Mesenchymal stem cell (in vitro differentiated cells and primary cell): Measurements from ENCODE around the gene GFRA1. TPM values are rescaled to one million over a fixed set of nuclear protein-coding genes. Genes with fewer than 3 reads are reported as not detected.

Experiments used
- DNase-seq: peaks from one replicate; pipeline ENCODE4 v3.0.0-alpha.2; 2013
- H2AFZ ChIP-seq: one replicate; pipeline ENCODE4 v1.6.1; 2013; ENCODE audit warnings: low read depth, mild to moderate bottlenecking, control low read depth, inconsistent platforms, low read length, moderate library complexity
- H2AK5ac ChIP-seq: 2 replicates; pipeline ENCODE4 v1.6.1; 2013; ENCODE audit warnings: low read length, moderate library complexity, mild to moderate bottlenecking, inconsistent platforms; ENCODE audit not compliant: severe bottlenecking
- H2BK120ac ChIP-seq: one replicate; pipeline ENCODE4 v1.6.1; 2013; ENCODE audit warnings: low read depth, mild to moderate bottlenecking, inconsistent platforms, low read length, moderate library complexity
- H2BK12ac ChIP-seq, 2 experiments: one replicate each; pipeline ENCODE4 v1.6.1; 2013; ENCODE audit warnings: inconsistent platforms in 2 of 2, low read length in 2 of 2, mild to moderate bottlenecking in 2 of 2, moderate library complexity in 2 of 2, control low read depth in 1 of 2
- H2BK15ac ChIP-seq: one replicate; pipeline ENCODE4 v1.6.1; 2013; ENCODE audit warnings: mild to moderate bottlenecking, low read depth, inconsistent platforms; ENCODE audit not compliant: poor library complexity, severe bottlenecking
- H2BK5ac ChIP-seq: 2 replicates; pipeline ENCODE4 v1.6.1; 2013; ENCODE audit warnings: low read depth, mild to moderate bottlenecking, low read length, control low read depth, inconsistent platforms; ENCODE audit not compliant: poor library complexity, severe bottlenecking
- H3K14ac ChIP-seq, 2 experiments: one replicate each; pipeline ENCODE4 v1.6.1; 2013; ENCODE audit warnings: inconsistent platforms in 2 of 2, low read length in 2 of 2, control low read depth in 1 of 2, mild to moderate bottlenecking in 1 of 2, moderate library complexity in 1 of 2
- H3K18ac ChIP-seq, 2 experiments: one replicate each; pipeline ENCODE4 v1.6.1; 2013; ENCODE audit warnings: inconsistent platforms in 2 of 2, low read length in 2 of 2, control low read depth in 1 of 2, low read depth in 1 of 2, mild to moderate bottlenecking in 1 of 2
- H3K23ac ChIP-seq, 2 experiments: one replicate each; pipeline ENCODE4 v1.6.1; 2013; ENCODE audit warnings: inconsistent platforms in 2 of 2, low read length in 2 of 2, mild to moderate bottlenecking in 2 of 2, moderate library complexity in 2 of 2, control low read depth in 1 of 2
- H3K27ac ChIP-seq: 2 replicates; pipeline ENCODE4 v1.5.1; 2013; ENCODE audit warnings: mild to moderate bottlenecking, moderate library complexity, low read length, control low read depth, inconsistent platforms; ENCODE audit not compliant: poor library complexity, severe bottlenecking
- H3K27me3 ChIP-seq, 2 experiments: 2 replicates each; pipeline versions ENCODE4 v1.6.1 to v1.7.0; 2013; ENCODE audit warnings: low read length in 2 of 2, mild to moderate bottlenecking in 2 of 2, moderate library complexity in 2 of 2, control low read depth in 1 of 2, inconsistent platforms in 1 of 2; ENCODE audit not compliant: control insufficient read depth in 1 of 2, insufficient read depth in 1 of 2
- H3K36me3 ChIP-seq, 2 experiments: 2 replicates each; pipeline versions ENCODE4 v1.6.1 to v1.7.0; 2013; ENCODE audit warnings: low read length in 2 of 2, control low read depth in 1 of 2, inconsistent platforms in 1 of 2, low read depth in 1 of 2, mild to moderate bottlenecking in 1 of 2; ENCODE audit not compliant: insufficient read depth in 2 of 2, control insufficient read depth in 1 of 2
- H3K4ac ChIP-seq, 2 experiments: one replicate each; pipeline ENCODE4 v1.6.1; 2013; ENCODE audit warnings: inconsistent platforms in 2 of 2, low read length in 2 of 2, mild to moderate bottlenecking in 2 of 2, moderate library complexity in 2 of 2, control low read depth in 1 of 2, low read depth in 1 of 2
- H3K4me1 ChIP-seq: 2 replicates; pipeline ENCODE4 v1.6.1; 2013; ENCODE audit warnings: low read depth, low read length, control low read depth; ENCODE audit not compliant: control insufficient read depth, insufficient read depth
- H3K4me2 ChIP-seq: 2 replicates; pipeline ENCODE4 v1.6.1; 2013; ENCODE audit warnings: low read length, mild to moderate bottlenecking, inconsistent platforms; ENCODE audit not compliant: poor library complexity, severe bottlenecking
- H3K4me3 ChIP-seq, 2 experiments: 2 replicates each; pipeline versions ENCODE4 v1.5.1 to v1.7.0; 2013; ENCODE audit warnings: low read length in 2 of 2, mild to moderate bottlenecking in 2 of 2, control low read depth in 1 of 2, low read depth in 1 of 2; ENCODE audit not compliant: insufficient read depth in 1 of 2
- H3K79me1 ChIP-seq: replicated peaks from 2 replicates; pipeline ENCODE4 v1.6.1; 2013; ENCODE audit warnings: mild to moderate bottlenecking, control low read depth, low read length, inconsistent platforms; ENCODE audit not compliant: poor library complexity, severe bottlenecking
- H3K9ac ChIP-seq: 2 replicates; pipeline ENCODE4 v1.7.0; 2013; ENCODE audit warnings: mild to moderate bottlenecking, low read length, moderate library complexity
- H3K9me3 ChIP-seq: 2 replicates; pipeline ENCODE4 v1.7.0; 2013; ENCODE audit warnings: mild to moderate bottlenecking, low read length; ENCODE audit not compliant: control insufficient read depth
- H4K8ac ChIP-seq: one replicate; pipeline ENCODE4 v1.6.1; 2013; ENCODE audit warnings: inconsistent platforms, mild to moderate bottlenecking, low read length, moderate library complexity
- H4K91ac ChIP-seq: one replicate; pipeline ENCODE4 v1.6.1; 2013; ENCODE audit warnings: mild to moderate bottlenecking, low read length, inconsistent platforms
- WGBS: methylation state at CpG from one replicate; pipeline ENCODE4 v1.1.7; 2013; ENCODE audit warnings: mixed read lengths; 5-methylcytosine and 5-hydroxymethylcytosine counted together
- polyA plus RNA-seq, 2 experiments: library from polyadenylated mRNA; stranded (reverse); fragments of 200-250 nt; gene quantifications; one replicate each; pipeline ENCODE4 v1.2.3, GENCODE V29; 2013

Gene GFRA1, protein sequence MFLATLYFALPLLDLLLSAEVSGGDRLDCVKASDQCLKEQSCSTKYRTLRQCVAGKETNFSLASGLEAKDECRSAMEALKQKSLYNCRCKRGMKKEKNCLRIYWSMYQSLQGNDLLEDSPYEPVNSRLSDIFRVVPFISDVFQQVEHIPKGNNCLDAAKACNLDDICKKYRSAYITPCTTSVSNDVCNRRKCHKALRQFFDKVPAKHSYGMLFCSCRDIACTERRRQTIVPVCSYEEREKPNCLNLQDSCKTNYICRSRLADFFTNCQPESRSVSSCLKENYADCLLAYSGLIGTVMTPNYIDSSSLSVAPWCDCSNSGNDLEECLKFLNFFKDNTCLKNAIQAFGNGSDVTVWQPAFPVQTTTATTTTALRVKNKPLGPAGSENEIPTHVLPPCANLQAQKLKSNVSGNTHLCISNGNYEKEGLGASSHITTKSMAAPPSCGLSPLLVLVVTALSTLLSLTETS
- 8.0 TPM for polyA plus RNA-seq (2013, experiment 1 of 2)
- 7.6 TPM for polyA plus RNA-seq (2013, experiment 2 of 2)

GRCh38 chr10:116272440-116273283 lies at the start of gene GFRA1:
Gene GFRA1 (minus strand): TSS chr10:116273206. CDS start chr10:116272029, 1,177 bp downstream.
- H3K27me3 ChIP-seq: peaks cover 0 to 18% of the 10 kb centered on the region in 2 experiments
- H3K18ac ChIP-seq: peak within 1 kb of the TSS in 1 of 2 experiments; percentile 72
- peaks cover 8% of the 10 kb centered on the region for H3K79me1 ChIP-seq
- H2BK12ac ChIP-seq: no peak within 1 kb of the TSS
- H3K27ac ChIP-seq: peak within 1 kb of the TSS; percentile 52
- peak within 1 kb of the TSS; percentile 43 for H2BK120ac ChIP-seq
- peak within 1 kb of the TSS in 1 of 2 experiments; percentile 70 for H3K14ac ChIP-seq
- H4K8ac ChIP-seq: peak within 1 kb of the TSS; percentile 59
- no peaks in the 10 kb centered on the region for H3K9me3 ChIP-seq
- H3K36me3 ChIP-seq: peaks cover 0 to 5% of the 10 kb centered on the region in 2 experiments
- under 1% methylated on average over 53 of the region's 72 CpGs for WGBS
- peak within 1 kb of the TSS; percentile 56 for H2AFZ ChIP-seq
- DNase-seq: peak; percentile 51
- peak within 1 kb of the TSS; percentile 67 for H2BK5ac ChIP-seq
- no peak within 1 kb of the TSS for H2BK15ac ChIP-seq
- peak within 1 kb of the TSS; percentile 98 for H3K4me2 ChIP-seq
- peak within 1 kb of the TSS; percentile 79 to 81 for H3K4me3 ChIP-seq
- no peak within 1 kb of the TSS for H2AK5ac ChIP-seq
- H3K4me1 ChIP-seq: peaks cover 10% of the 10 kb centered on the region
- peak within 1 kb of the TSS; percentile 73 for H3K9ac ChIP-seq
- H3K4ac ChIP-seq: no peak within 1 kb of the TSS
- no peak within 1 kb of the TSS for H3K23ac ChIP-seq
- no peak within 1 kb of the TSS for H4K91ac ChIP-seq

GRCh38 chr10:116316503-116316902 lies 43.5 kb upstream of the GFRA1 start:
- peak; percentile 2 for DNase-seq
- Histone ChIP-seq H3K79me1 (no peaks in the 10 kb centered on the region), H2AK5ac (no peak overlapping the region), H3K4me1 (no peaks in the 10 kb centered on the region), H4K8ac (no peak overlapping the region), H2BK12ac (no peak overlapping the region), H2BK120ac (no peak overlapping the region), H3K9ac (no peak overlapping the region), H3K4ac (no peak overlapping the region), H3K4me2 (no peak overlapping the region), H2AFZ (no peak overlapping the region), H4K91ac (no peak overlapping the region), H2BK15ac (no peak overlapping the region), H3K9me3 (no peaks in the 10 kb centered on the region), H3K14ac (no peak overlapping the region), H3K4me3 (no peak overlapping the region), H3K23ac (no peak overlapping the region), H3K27ac (no peak overlapping the region), H3K18ac (no peak overlapping the region), H2BK5ac (no peak overlapping the region), H3K27me3 (no peaks in the 10 kb centered on the region), H3K36me3 (no peaks in the 10 kb centered on the region)
- 52% methylated on average over 2 of the region's 2 CpGs for WGBS

DNA sequence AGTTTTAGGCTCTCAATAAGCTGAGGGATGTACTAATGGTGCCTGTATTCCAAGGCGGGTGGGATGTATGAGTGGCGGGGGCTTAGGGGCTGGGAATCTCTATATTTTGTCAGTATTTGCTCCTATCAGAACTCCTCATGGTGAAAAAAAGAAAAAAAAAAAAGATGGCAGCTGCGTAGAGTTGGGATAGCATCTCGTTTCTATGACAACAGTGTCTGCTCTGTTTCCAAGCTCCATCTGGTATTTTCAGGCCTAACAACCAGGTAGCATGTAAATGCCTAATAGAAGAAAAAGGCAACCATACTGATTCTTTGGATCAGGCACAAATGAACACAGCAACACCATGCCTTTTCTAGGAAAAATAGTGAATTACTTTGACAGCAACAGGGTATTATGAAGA lies 39.5 kb upstream of the GFRA1 start:
- Histone ChIP-seq H3K18ac (no peak overlapping the region), H2BK5ac (no peak overlapping the region), H3K36me3 (no peaks in the 10 kb centered on the region), H2BK120ac (no peak overlapping the region), H2BK15ac (no peak overlapping the region), H3K27me3 (no peaks in the 10 kb centered on the region), H4K8ac (no peak overlapping the region), H3K4ac (no peak overlapping the region), H3K9ac (peak overlapping the region; percentile 7), H3K14ac (no peak overlapping the region), H3K9me3 (no peaks in the 10 kb centered on the region), H3K4me2 (no peak overlapping the region), H3K79me1 (no peaks in the 10 kb centered on the region), H3K4me1 (no peaks in the 10 kb centered on the region), H3K27ac (no peak overlapping the region), H2AK5ac (no peak overlapping the region), H3K4me3 (no peak overlapping the region), H2AFZ (no peak overlapping the region), H3K23ac (no peak overlapping the region), H4K91ac (no peak overlapping the region), H2BK12ac (no peak overlapping the region)
- WGBS: 67% methylated on average over 2 of the region's 4 CpGs
- DNase-seq: no peak
